Ovary (tissue), 9 donors: ENCODE results near the gene PTDSS2. TPM values are rescaled to one million over a fixed set of nuclear protein-coding genes. Genes with fewer than 3 reads are reported as not detected.

ENCODE experiments used
- DNase-seq, 5 donors: peaks; one replicate each; pipeline ENCODE4 v3.0.0-alpha.2; 2019 to 2020
- H3K27ac ChIP-seq, 2 donors: fragments of 200-600 bp; one replicate each; pipeline versions ENCODE4 v1.5.1 to v1.8.0; 2019 to 2022
- H3K27me3 ChIP-seq: fragments of 200-600 bp; one replicate; pipeline ENCODE4 v1.8.0; 2022
- H3K36me3 ChIP-seq: fragments of 200-600 bp; sonication (generic); one replicate; pipeline ENCODE4 v1.5.1; 2019
- H3K4me1 ChIP-seq: one replicate; pipeline ENCODE4 v1.8.1; 2013; ENCODE audit warnings: mild to moderate bottlenecking, moderate library complexity; ENCODE audit not compliant: insufficient read depth
- H3K4me3 ChIP-seq: fragments of 200-600 bp; sonication (generic); one replicate; pipeline ENCODE4 v1.5.1; 2017
- H3K9me3 ChIP-seq, 2 donors: fragments of 200-600 bp in 1 of 2; sonication (generic) in 1 of 2; one replicate each; pipeline versions ENCODE4 v1.5.1 to v1.8.1; 2013 to 2019; ENCODE audit warnings: mild to moderate bottlenecking in 1 of 2, moderate library complexity in 1 of 2
- CTCF ChIP-seq, 3 donors: fragments of 450-650 bp in 2 of 3; fragments of 200-600 bp in 1 of 3; IDR thresholded peaks; one replicate each; pipeline versions ENCODE4 v1.5.1 to v1.8.0; 2016 to 2022; ENCODE audit warnings: antibody characterized with exemption in 3 of 3, mild to moderate bottlenecking in 1 of 3
- EP300 ChIP-seq: sonication (generic); formaldehyde crosslinking; IDR thresholded peaks from one replicate; pipeline ENCODE4 v1.6.1; 2017; ENCODE audit warnings: antibody characterized with exemption
- POLR2A ChIP-seq: fragments of 450-650 bp; IDR thresholded peaks from one replicate; pipeline ENCODE4 v1.6.1; 2017; ENCODE audit warnings: antibody characterized with exemption, mild to moderate bottlenecking, moderate library complexity
- WGBS, 3 donors: extraction: QIAGEN DNeasy Blood & Tissue Kit in 1 of 3; methylation state at CpG; one replicate each; pipeline versions ENCODE4 v1.1.5 to v1.1.7; 2013 to 2017; 5-methylcytosine and 5-hydroxymethylcytosine counted together
- intact Hi-C, 4 donors: fragments of 100-400 bp; cut with DNase I; formaldehyde crosslinking; loops; one replicate each; pipeline versions ENCODE4 v1.11.0 to v1.15.1; 2022 to 2023
- polyA plus RNA-seq, 2 donors: library from polyadenylated mRNA; stranded (reverse); fragments of 200-250 nt in 1 of 2; fragments of 350-450 nt in 1 of 2; fragmentation: Illumina TruSeq in 1 of 2; extraction: RNeasy Lipid Tissue Mini Kit (QIAGEN cat#74804) in 1 of 2; gene quantifications; one replicate each; pipeline ENCODE4 v1.2.3, GENCODE V29; 2013 to 2014
- total RNA-seq, 7 donors: library from RNA; depleted of rRNA in 2 of 7; stranded (reverse); fragments of >200 nt in 2 of 7; fragmentation: NEBNext Ultra II Directional in 3 of 7; extraction: Animal tissue kit (Norgen Biotek cat#: 25700) in 3 of 7; gene quantifications; one replicate each; pipeline versions ENCODE4 v1.1.0 to v1.2.4, GENCODE V29; 2016 to 2023
- donor health status: DM: no; HTN: no; CAD: no; lungs with moderate emphysema.
- donor health status: DM: no; HTN: no; CAD: no.
- donor health status: Bipolar disorder and iron deficiency.
- donor health status: DM: yes; HTN: yes; CAD: no.
- donor health status: DM: no; HTN: no; CAD: no.
- donor health status: DM: yes; HTN: yes; CAD: no.

Gene PTDSS2
- total and polyA plus RNA-seq, 9 donors, result 17.1 to 56.5 (median 38.8) TPM

- no peak for DNase-seq
- Histone ChIP-seq H3K9me3 (no peaks in the 10 kb centered on the region), H3K36me3 (no peaks in the 10 kb centered on the region), H3K4me3 (no peak overlapping the region), H3K27me3 (no peaks in the 10 kb centered on the region), H3K27ac (no peak overlapping the region), H3K4me1 (no peaks in the 10 kb centered on the region)
- 87 to 88% (median 88%) methylated on average over 19 of the region's 19 CpGs for whole genome bisulfite sequencing, 3 donors
- intact Hi-C loops, result no loop called here
- TF ChIP-seq CTCF (IDR thresholded peaks at IDR 0.05) (no peak), POLR2A (no peak)
Observed at GRCh38 chr11:488992-489391, 38.9 kb downstream of the PTDSS2 start.

- Histone ChIP-seq H3K27me3 (no peaks in the 10 kb centered on the region), H3K4me1 (no peaks in the 10 kb centered on the region), H3K9me3 (no peaks in the 10 kb centered on the region), H3K4me3 (no peak overlapping the region), H3K36me3 (no peaks in the 10 kb centered on the region), H3K27ac (no peak overlapping the region)
- intact Hi-C loops, result no loop called here
- DNase-seq, result no peak
- no peak for TF ChIP-seq POLR2A
- TF ChIP-seq EP300, result no peak
- TF ChIP-seq CTCF (IDR thresholded peaks at IDR 0.05), result no peak
- 88 to 93% (median 92%) methylated on average over 22 to 37 of the region's 37 CpGs for WGBS, 3 donors
Observed at GRCh38 chr11:489610-490185, 39.6 kb downstream of the PTDSS2 start.

- WGBS, 3 donors, result 91 to 94% (median 92%) methylated on average over 34 to 38 of the region's 38 CpGs
- Histone ChIP-seq H3K27ac (no peak overlapping the region), H3K36me3 (no peaks in the 10 kb centered on the region), H3K9me3 (no peaks in the 10 kb centered on the region), H3K4me3 (no peak overlapping the region), H3K27me3 (no peaks in the 10 kb centered on the region), H3K4me1 (no peaks in the 10 kb centered on the region)
- intact Hi-C loops, result no loop called here
- DNase-seq, result no peak
- TF ChIP-seq CTCF (IDR thresholded peaks at IDR 0.05), result no peak
- TF ChIP-seq POLR2A, result no peak
- no peak for TF ChIP-seq EP300
Observed at GRCh38 chr11:490186-490929, 40.3 kb downstream of the PTDSS2 start.

- no peak overlapping the region for H3K4me3 ChIP-seq
- no peaks in the 10 kb centered on the region for H3K36me3 ChIP-seq
- no peak for TF ChIP-seq EP300
- TF ChIP-seq CTCF (IDR thresholded peaks at IDR 0.05), result no peak
- no peak for TF ChIP-seq POLR2A
- intact Hi-C loops, result no loop called here
- no peaks in the 10 kb centered on the region for H3K4me1 ChIP-seq
- H3K9me3 ChIP-seq, result no peaks in the 10 kb centered on the region
- 79 to 85% (median 79%) methylated on average over 15 of the region's 15 CpGs for WGBS, 3 donors
- no peak for DNase-seq
- H3K27me3 ChIP-seq, result no peaks in the 10 kb centered on the region
- no peak overlapping the region for H3K27ac ChIP-seq
Observed at GRCh38 chr11:490930-491260, 40.8 kb downstream of the PTDSS2 start.
